Measurements from ENCODE around the gene JAGN1. TPM values are rescaled to one million over a fixed set of nuclear protein-coding genes. Genes with fewer than 3 reads are reported as not detected.

Gene JAGN1
- total and polyA plus RNA-seq, 9 of the 15 experiments (the other 6 are each of a cell fraction or from before 2014, with no cell fraction given) = 31.6 to 77.8 (median 40.3) TPM

DNA sequence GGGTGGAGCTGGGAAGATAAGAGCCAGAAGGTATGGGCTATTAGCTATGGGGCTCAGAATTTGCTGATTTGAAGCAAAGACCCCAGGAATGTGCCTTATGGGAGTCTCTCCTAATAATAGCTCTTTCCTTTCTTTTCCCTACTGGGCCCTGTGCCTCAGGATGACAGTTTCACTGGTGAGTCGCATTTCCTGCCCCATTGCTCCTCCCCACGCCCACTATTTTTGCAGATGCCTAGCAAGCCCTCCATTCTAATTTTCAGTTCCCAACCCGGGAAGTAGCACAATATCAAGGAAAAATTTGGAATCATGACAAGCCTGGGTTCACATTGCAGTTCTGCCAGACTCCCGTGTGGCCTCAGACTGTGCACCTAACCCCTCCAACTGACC, 12.8 kb downstream of the JAGN1 start (continued):
- peak; percentile 4; the same call in 1 of the 2 replicates for TF ChIP-seq JUND (IDR thresholded peaks at IDR 0.05; ENCODE audit: borderline replicate concordance, low read depth, low read length)
- no peak for TF ChIP-seq JUND (tag; IDR thresholded peaks at IDR 0.05; ENCODE audit: borderline replicate concordance, low read depth, low read length)
- TF ChIP-seq, protein P1, sequence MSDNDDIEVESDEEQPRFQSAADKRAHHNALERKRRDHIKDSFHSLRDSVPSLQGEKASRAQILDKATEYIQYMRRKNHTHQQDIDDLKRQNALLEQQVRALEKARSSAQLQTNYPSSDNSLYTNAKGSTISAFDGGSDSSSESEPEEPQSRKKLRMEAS (CRISPR knock-in tag; IDR thresholded peaks at IDR 0.05) = peak; percentile 6; the same call in 1 of the 2 replicates
- peak; percentile 70 for TF ChIP-seq EGR1 (conservative IDR thresholded peaks at IDR 0.05)
- no peak for TF ChIP-seq ZNF165 (CRISPR knock-in tag; IDR thresholded peaks at IDR 0.05; ENCODE audit: borderline replicate concordance)
- no peak for TF ChIP-seq NCOR1 (IDR thresholded peaks at IDR 0.05)
- no peak for TF ChIP-seq NCOA2 (IDR thresholded peaks at IDR 0.05; ENCODE audit: partially characterized antibody in 2 of 2)

DNA sequence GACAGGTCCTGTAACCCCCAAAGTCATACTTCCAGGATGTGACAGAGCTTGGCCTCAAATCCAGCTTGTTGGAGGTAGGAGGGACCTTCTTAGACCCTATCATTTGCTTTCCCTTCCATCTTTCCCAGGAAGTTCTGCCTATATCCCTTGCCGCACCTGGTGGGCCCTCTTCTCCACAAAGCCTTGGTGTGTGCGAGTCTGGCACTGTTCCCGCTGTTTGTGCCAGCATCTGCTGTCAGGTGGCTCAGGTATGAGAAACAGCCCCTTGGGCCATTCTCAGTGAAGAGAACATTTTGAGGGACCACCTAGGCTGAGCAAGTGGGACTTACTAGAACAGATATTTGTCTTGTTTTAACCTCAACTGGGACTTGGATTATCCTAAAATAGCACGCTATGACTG, 13.5 kb downstream of the JAGN1 start:
- H3K36me3 ChIP-seq (ENCODE audit: control insufficient read depth, insufficient read depth, low read length) = no peaks in the 10 kb centered on the region
- intact Hi-C loops (cut with micrococcal nuclease) = no loop called here
- ChIA-PET POLR2A (interaction anchor here (0.7 to 5.8 kb wide), 4 partner anchors 9 to 14 kb away, joined by 3 to 29 read pairs (median 20); partner anchors contain the start of gene JAGN1), CTCF (ENCODE audit: low intra/inter-chr PET ratio) (no interaction called here)
- no peak overlapping the region for H3K4me2 ChIP-seq (ENCODE audit: insufficient read depth, low read length)
- in situ Hi-C loops (cut with MboI) = no loop called here
- DNase-seq (ENCODE audit: extremely low read depth in 1 of 4, low spot score in 3 of 4) (no peak), FAIRE-seq (no peak), ATAC-seq (no peak)
- H3K4me3 ChIP-seq = no peak overlapping the region
- H3K27me3 ChIP-seq (ENCODE audit: control insufficient read depth in 2 of 2, insufficient read depth in 2 of 2, low read length in 2 of 2) = no peaks in the 10 kb centered on the region
- H3K9me1 ChIP-seq (ENCODE audit: control insufficient read depth, insufficient read depth, low read length) = no peaks in the 10 kb centered on the region
- no peak overlapping the region for H3K9ac ChIP-seq (ENCODE audit: insufficient read depth in 1 of 2, low read depth in 2 of 2, low read length in 2 of 2)
- WGBS (ENCODE audit: insufficient coverage, low coverage, missing lambda C conversion rate) = 80% methylated on average over 4 of the region's 4 CpGs
- no peak overlapping the region for H2AFZ ChIP-seq (ENCODE audit: low read depth, low read length)
- BruUV-seq (replicated peaks) = no TSS peak
- no peaks in the 10 kb centered on the region for H3K79me2 ChIP-seq (ENCODE audit: control insufficient read depth, insufficient read depth, low read length)
- no peaks in the 10 kb centered on the region for H3K9me3 ChIP-seq (replicated peaks; ENCODE audit: control insufficient read depth, insufficient read depth, low read depth, low read length)
- peaks cover 23 to 26% of the 10 kb centered on the region in 2 experiments for H3K4me1 ChIP-seq (replicated peaks in 1 of 2; ENCODE audit: control insufficient read depth in 2 of 2, insufficient read depth in 2 of 2, low read length in 2 of 2)
- H3K27ac ChIP-seq (ENCODE audit: extremely low read depth, low read depth, low read length) = no peak overlapping the region
- TF ChIP-seq GTF2F1 (IDR thresholded peaks at IDR 0.05; ENCODE audit: low read depth, low read length) = no peak
- TF ChIP-seq, protein P2, sequence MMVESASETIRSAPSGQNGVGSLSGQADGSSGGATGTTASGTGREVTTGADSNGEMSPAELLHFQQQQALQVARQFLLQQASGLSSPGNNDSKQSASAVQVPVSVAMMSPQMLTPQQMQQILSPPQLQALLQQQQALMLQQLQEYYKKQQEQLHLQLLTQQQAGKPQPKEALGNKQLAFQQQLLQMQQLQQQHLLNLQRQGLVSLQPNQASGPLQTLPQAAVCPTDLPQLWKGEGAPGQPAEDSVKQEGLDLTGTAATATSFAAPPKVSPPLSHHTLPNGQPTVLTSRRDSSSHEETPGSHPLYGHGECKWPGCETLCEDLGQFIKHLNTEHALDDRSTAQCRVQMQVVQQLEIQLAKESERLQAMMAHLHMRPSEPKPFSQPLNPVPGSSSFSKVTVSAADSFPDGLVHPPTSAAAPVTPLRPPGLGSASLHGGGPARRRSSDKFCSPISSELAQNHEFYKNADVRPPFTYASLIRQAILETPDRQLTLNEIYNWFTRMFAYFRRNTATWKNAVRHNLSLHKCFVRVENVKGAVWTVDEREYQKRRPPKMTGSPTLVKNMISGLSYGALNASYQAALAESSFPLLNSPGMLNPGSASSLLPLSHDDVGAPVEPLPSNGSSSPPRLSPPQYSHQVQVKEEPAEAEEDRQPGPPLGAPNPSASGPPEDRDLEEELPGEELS (CRISPR knock-in tag; IDR thresholded peaks at IDR 0.05; ENCODE audit: borderline replicate concordance) = no peak
- no peak for TF ChIP-seq KLF10 (CRISPR knock-in tag; IDR thresholded peaks at IDR 0.05)
- TF ChIP-seq ASH1L (IDR thresholded peaks at IDR 0.05; ENCODE audit: borderline replicate concordance, low read depth, partially characterized antibody) = no peak
- TF ChIP-seq NR2C1 (IDR thresholded peaks at IDR 0.05) = no peak
- no peak for TF ChIP-seq NR2C1 (tag; IDR thresholded peaks at IDR 0.05)
- no peak for TF ChIP-seq BCL6 (CRISPR knock-in tag; IDR thresholded peaks at IDR 0.05)
- H4K20me1 ChIP-seq (replicated peaks; ENCODE audit: control insufficient read depth, insufficient read depth, low read length) = no peaks in the 10 kb centered on the region

All from K562 (cell line).